Neutrophil (primary cell): Measurements from ENCODE around the gene TM7SF2.
A peak's percentile ranks its signal among the peaks of the same experiment; 100 is the strongest.

ENCODE experiments used
- H3K27ac ChIP-seq: fragments of 200-600 bp; sonication (generic); 2 replicates; pipeline ENCODE4 v1.5.1; 2016; ENCODE audit warnings: mild to moderate bottlenecking, moderate library complexity
- H3K27me3 ChIP-seq: fragments of 200-600 bp; sonication (generic); 2 replicates; pipeline ENCODE4 v1.6.0; 2016; ENCODE audit warnings: mild to moderate bottlenecking
- H3K36me3 ChIP-seq: fragments of 200-600 bp; sonication (generic); 2 replicates; pipeline ENCODE4 v1.5.1; 2017
- H3K4me1 ChIP-seq, 2 experiments: fragments of 200-600 bp in 1 of 2; sonication (generic) in 1 of 2; 1 replicate in 1 of 2; 2 replicates in 1 of 2; pipeline versions ENCODE4 v1.5.1 to v1.6.1; 2013 to 2016; ENCODE audit warnings: low read depth in 1 of 2, low read length in 1 of 2, mild to moderate bottlenecking in 1 of 2, moderate library complexity in 1 of 2; ENCODE audit not compliant: control insufficient read depth in 1 of 2, insufficient read depth in 1 of 2
- H3K4me3 ChIP-seq, 2 experiments: fragments of 200-600 bp in 1 of 2; sonication (generic) in 1 of 2; 1 replicate in 1 of 2; 2 replicates in 1 of 2; pipeline ENCODE4 v1.5.1; 2013 to 2016; ENCODE audit warnings: low read depth in 1 of 2, low read length in 1 of 2, mild to moderate bottlenecking in 1 of 2, moderate library complexity in 1 of 2
- H3K9me3 ChIP-seq: fragments of 200-600 bp; sonication (generic); 2 replicates; pipeline ENCODE4 v1.5.1; 2016
- CTCF ChIP-seq: fragments of 200-600 bp; sonication (generic); IDR thresholded peaks from 2 replicates; pipeline ENCODE4 v1.5.1; 2016; ENCODE audit warnings: antibody characterized with exemption

Gene TM7SF2

GRCh38 chr11:65077451-65077850 is 34.2 kb upstream of the TM7SF2 start:
- no peak overlapping the region for H3K4me3 ChIP-seq
- TF ChIP-seq CTCF: no peak
- H3K36me3 ChIP-seq: peaks cover 5% of the 10 kb centered on the region
- H3K27ac ChIP-seq: no peak overlapping the region
- H3K4me1 ChIP-seq: peaks cover 6 to 12% of the 10 kb centered on the region in 2 experiments
- H3K27me3 ChIP-seq: no peaks in the 10 kb centered on the region
- H3K9me3 ChIP-seq: no peaks in the 10 kb centered on the region

GRCh38 chr11:65078151-65078550 is 33.5 kb upstream of the TM7SF2 start:
- peak; percentile 72 for TF ChIP-seq CTCF
- Histone ChIP-seq H3K27me3 (no peaks in the 10 kb centered on the region), H3K4me3 (no peak overlapping the region), H3K4me1 (peaks cover 11 to 15% of the 10 kb centered on the region in 2 experiments), H3K27ac (peak overlapping the region; percentile 2), H3K9me3 (no peaks in the 10 kb centered on the region), H3K36me3 (peaks cover 5% of the 10 kb centered on the region)

- Histone ChIP-seq H3K27me3 (no peaks in the 10 kb centered on the region), H3K27ac (peak overlapping the region; percentile 2), H3K4me3 (no peak overlapping the region), H3K9me3 (no peaks in the 10 kb centered on the region), H3K4me1 (peaks cover 18 to 22% of the 10 kb centered on the region in 2 experiments), H3K36me3 (peaks cover 5% of the 10 kb centered on the region)
- no peak for TF ChIP-seq CTCF
These were observed 32.8 kb upstream of the TM7SF2 start for GRCh38 chr11:65078786-65079342.

DNA sequence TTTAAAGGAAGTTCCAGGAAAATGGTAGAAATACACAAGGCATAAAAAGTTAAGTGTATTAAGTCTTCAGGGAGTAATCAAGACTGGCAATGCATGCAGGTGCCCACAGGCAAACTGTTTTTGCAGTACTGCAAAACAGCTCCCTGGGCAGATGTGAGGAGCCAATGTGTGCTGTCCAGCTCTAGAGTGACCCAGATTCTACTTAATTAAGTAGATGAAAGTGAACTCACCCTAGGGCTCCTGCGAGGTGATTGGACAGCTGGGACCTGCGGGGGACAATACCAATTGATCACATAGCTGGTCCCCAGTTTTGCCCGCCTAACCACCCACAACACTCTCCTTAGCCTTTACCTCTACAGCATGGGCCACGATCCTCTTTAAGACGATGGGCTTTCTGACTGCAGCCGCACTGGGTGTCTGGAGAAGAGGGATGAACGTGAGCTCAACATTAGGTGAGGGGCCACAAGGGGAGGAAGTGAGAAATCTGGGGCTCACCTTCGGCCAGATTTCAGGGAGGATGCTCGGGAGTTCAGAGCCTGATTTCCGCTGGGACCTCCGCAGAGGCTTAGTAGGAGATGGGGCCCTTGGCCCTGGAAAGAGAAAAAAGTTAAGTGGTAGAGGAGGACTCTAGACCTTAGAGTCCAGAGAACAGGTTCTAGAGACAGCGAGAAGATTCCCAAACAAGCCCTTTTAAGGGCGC is 28.4 kb upstream of the TM7SF2 start:
- Histone ChIP-seq H3K4me3 (peak overlapping the region; percentile 76 to 82), H3K27ac (peak overlapping the region; percentile 89), H3K36me3 (peaks cover 33% of the 10 kb centered on the region)

GRCh38 chr11:65083834-65084597 is 27.7 kb upstream of the TM7SF2 start, which contains the start of the genes CDCA5 and ZFPL1:
Gene CDCA5 (minus strand): TSS chr11:65084040. CDS start chr11:65083978, 62 bp downstream.
Gene ZFPL1 (plus strand): TSS chr11:65084222. CDS start chr11:65084699, 477 bp downstream.
- Histone ChIP-seq H3K36me3 (peaks cover 40% of the 10 kb centered on the region), H3K27ac (peak within 1 kb of the TSS; percentile 89), H3K9me3 (no peaks in the 10 kb centered on the region), H3K4me1 (peaks cover 29 to 36% of the 10 kb centered on the region in 2 experiments), H3K4me3 (peak within 1 kb of the TSS; percentile 76 to 82), H3K27me3 (no peaks in the 10 kb centered on the region)
- TF ChIP-seq CTCF: peak; percentile 51

More for the DNA sequence above, 28.4 kb upstream of the TM7SF2 start:
- TF ChIP-seq CTCF: no peak
- no peaks in the 10 kb centered on the region for H3K9me3 ChIP-seq
- H3K27me3 ChIP-seq: no peaks in the 10 kb centered on the region
- peaks cover 29 to 36% of the 10 kb centered on the region in 2 experiments for H3K4me1 ChIP-seq
